Testis (tissue), 5 donors: ENCODE measurements around the gene GSX2. TPM values are rescaled to one million over a fixed set of nuclear protein-coding genes. Genes with fewer than 3 reads are reported as not detected.
"Not testable (repeated sequence)": the region's sequence is repeated elsewhere in the genome, so short reads cannot be mapped to it uniquely, and the experiment has no call there.

Source experiments
- DNase-seq: peaks from one replicate; pipeline ENCODE4 v3.0.0-alpha.2; 2019
- H3K27ac ChIP-seq, 2 donors: fragments of 200-600 bp; sonication (generic); one replicate each; pipeline ENCODE4 v1.5.1; 2019
- H3K27me3 ChIP-seq: fragments of 200-600 bp; sonication (generic); one replicate; pipeline ENCODE4 v1.5.1; 2019
- H3K36me3 ChIP-seq: fragments of 200-600 bp; sonication (generic); one replicate; pipeline ENCODE4 v1.5.1; 2017; ENCODE audit warnings: low read depth; ENCODE audit errors: missing control alignments
- H3K4me1 ChIP-seq: fragments of 200-600 bp; sonication (generic); one replicate; pipeline ENCODE4 v1.5.1; 2019
- H3K4me3 ChIP-seq, 2 donors: fragments of 200-600 bp; sonication (generic); one replicate each; pipeline ENCODE4 v1.5.1; 2017 to 2019
- H3K9me3 ChIP-seq: fragments of 200-600 bp; sonication (generic); one replicate; pipeline ENCODE4 v1.5.1; 2017
- POLR2A ChIP-seq: fragments of 450-650 bp; IDR thresholded peaks from one replicate; pipeline ENCODE4 v1.6.1; 2017; ENCODE audit warnings: antibody characterized with exemption, mild to moderate bottlenecking, moderate library complexity
- WGBS, 2 donors: methylation state at CpG; one replicate each; pipeline ENCODE4 v1.1.5; 2018; 5-methylcytosine and 5-hydroxymethylcytosine counted together
- intact Hi-C: fragments of 100-400 bp; cut with DNase I; formaldehyde crosslinking; loops from one replicate; pipeline ENCODE4 v1.15.1; 2023; ENCODE audit warnings: low total_unique reads
- long read RNA-seq, 2 donors: transcript quantifications; one replicate each; lab custom pipeline, GENCODE V29; 2026
- polyA plus RNA-seq: library from polyadenylated mRNA; stranded (reverse); fragments of 350-450 nt; fragmentation: Illumina TruSeq; extraction: RNeasy Lipid Tissue Mini Kit (QIAGEN cat#74804); gene quantifications from one replicate; pipeline ENCODE4 v1.2.3, GENCODE V29; 2014; ENCODE audit warnings: low read depth, low replicate concordance; ENCODE audit not compliant: insufficient read depth
- total RNA-seq, 2 donors: library from RNA; depleted of rRNA; stranded (reverse); fragments of >200 nt; gene quantifications; one replicate each; pipeline ENCODE4 v1.2.3, GENCODE V29; 2016
- TF ChIP-seq, protein P1 (sequence below), 3 experiments: fragments of 450-650 bp in 2 of 3; fragments of 200-600 bp in 1 of 3; sonication (generic) in 1 of 3; IDR thresholded peaks; one replicate each; pipeline ENCODE4 v1.5.1; 2016 to 2019; ENCODE audit warnings: antibody characterized with exemption in 3 of 3, mild to moderate bottlenecking in 2 of 3, moderate library complexity in 1 of 3

Gene GSX2
- 1 to 10 TPM; 1.8 to 2.0 TPM for total RNA-seq
- polyA plus RNA-seq: 1.1 TPM
- long read RNA-seq, donor 1: 0 reads
- long read RNA-seq, donor 2: 0 reads

DNA sequence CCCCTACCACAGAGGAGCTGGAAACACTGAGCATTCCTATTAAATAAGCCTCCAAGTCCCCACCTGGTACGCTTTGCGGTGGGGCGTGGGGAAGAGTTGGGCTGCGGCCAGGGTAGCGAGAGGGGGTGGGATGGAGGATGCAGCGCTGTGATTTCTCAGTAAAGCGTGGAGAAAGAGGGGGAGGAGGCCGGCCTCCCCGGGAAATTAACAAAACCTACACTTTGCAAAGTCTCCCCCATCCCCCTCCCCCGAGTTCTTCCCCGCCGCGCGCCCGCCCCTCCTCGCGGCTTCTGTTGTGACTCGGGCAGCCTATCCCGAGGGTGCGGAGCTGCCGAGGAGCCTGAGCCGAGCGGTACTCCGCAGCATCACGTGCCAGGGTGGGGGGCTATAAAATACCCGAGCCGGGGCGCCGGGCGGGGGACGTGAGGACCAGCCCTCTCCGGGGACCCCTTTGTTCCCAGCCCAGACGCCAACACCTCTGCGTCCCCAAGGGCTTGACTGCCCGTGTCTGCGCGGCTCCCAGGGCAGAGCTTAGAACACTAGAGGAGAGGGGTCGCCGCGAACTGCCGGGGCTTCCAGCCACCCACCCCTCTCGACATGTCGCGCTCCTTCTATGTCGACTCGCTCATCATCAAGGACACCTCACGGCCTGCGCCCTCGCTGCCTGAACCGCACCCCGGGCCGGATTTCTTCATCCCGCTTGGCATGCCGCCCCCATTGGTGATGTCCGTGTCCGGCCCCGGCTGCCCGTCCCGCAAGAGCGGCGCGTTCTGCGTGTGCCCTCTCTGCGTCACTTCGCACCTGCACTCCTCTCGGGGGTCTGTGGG lies at the start of gene GSX2:
GSX2 (plus strand) TSS at position 416 of the 827 bp plus-strand sequence; CDS start at position 598, 182 bp downstream.
- Histone ChIP-seq H3K4me3 (peak within 1 kb of the TSS; percentile 24 to 44), H3K27ac (no peak within 1 kb of the TSS), H3K36me3 (no peaks in the 10 kb centered on the region), H3K4me1 (peaks cover 22% of the 10 kb centered on the region), H3K27me3 (no peaks in the 10 kb centered on the region), H3K9me3 (no peaks in the 10 kb centered on the region)
- no peak for TF ChIP-seq POLR2A
- TF ChIP-seq, protein P1, sequence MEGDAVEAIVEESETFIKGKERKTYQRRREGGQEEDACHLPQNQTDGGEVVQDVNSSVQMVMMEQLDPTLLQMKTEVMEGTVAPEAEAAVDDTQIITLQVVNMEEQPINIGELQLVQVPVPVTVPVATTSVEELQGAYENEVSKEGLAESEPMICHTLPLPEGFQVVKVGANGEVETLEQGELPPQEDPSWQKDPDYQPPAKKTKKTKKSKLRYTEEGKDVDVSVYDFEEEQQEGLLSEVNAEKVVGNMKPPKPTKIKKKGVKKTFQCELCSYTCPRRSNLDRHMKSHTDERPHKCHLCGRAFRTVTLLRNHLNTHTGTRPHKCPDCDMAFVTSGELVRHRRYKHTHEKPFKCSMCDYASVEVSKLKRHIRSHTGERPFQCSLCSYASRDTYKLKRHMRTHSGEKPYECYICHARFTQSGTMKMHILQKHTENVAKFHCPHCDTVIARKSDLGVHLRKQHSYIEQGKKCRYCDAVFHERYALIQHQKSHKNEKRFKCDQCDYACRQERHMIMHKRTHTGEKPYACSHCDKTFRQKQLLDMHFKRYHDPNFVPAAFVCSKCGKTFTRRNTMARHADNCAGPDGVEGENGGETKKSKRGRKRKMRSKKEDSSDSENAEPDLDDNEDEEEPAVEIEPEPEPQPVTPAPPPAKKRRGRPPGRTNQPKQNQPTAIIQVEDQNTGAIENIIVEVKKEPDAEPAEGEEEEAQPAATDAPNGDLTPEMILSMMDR (IDR thresholded peaks at IDR 0.05): no peak
- intact Hi-C loops: no loop called here
- WGBS, 2 donors: 1% methylated on average over 24 to 66 of the region's 66 CpGs
- DNase-seq: no peak

DNA sequence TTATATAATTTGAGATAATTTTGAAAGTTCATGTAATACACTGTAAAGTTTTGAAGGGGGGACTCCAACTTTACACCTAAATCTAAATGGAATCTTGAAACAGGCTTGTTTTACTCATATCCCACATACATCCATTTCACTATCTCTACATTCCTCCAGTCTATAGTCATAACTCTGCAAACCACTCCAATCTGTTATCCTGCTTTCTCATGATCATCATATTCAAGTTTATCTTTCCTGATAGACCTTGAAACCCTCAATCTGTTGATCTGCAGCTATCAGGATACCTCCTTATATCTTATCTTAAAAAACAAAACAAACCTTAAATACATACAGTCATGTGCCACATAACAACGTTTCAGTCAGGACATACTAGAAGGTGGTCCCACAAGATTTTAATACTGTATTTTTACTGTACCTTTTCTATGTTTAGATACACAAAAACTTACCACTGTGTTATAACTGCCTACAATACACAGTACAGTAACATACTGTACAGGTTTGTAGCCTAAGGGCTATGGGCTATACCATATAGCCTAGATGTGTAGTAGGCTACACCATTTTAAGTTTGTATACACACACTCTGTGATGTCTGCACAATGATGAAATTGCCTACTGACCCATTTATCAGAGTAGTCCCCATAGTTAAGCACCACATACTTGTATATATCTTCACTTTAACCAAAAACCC lies 49.6 kb upstream of the GSX2 start:
- intact Hi-C loops: no loop called here

DNA sequence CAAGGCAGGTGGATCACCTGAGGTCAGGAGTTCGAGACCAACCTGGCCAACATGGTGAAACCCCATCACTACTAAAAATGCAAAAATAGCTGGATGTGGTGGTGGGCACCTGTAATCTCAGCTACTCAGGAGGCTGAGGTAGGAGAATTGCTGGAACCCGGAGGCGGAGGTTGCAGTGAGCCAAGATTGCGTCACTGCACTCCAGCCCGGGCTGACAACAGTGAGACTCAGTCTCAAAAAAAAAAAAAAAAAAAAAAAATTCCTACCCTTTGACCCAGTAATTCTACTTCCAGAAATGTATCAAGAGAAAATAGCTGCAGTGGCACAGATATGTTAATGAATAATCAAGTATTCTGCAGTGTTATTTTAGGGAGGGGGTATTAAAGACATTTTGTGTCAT lies 46.6 kb upstream of the GSX2 start:
- intact Hi-C loops, H3K9me3 ChIP-seq, H3K4me1 ChIP-seq, H3K4me3 ChIP-seq, H3K27me3 ChIP-seq, DNase-seq, H3K27ac ChIP-seq, H3K36me3 ChIP-seq: not testable (repeated sequence)
- 83 to 87% methylated on average over 5 of the region's 5 CpGs for WGBS, 2 donors

More for the DNA sequence above, 49.6 kb upstream of the GSX2 start:
- 21 to 40% methylated on average over 1 of the region's 1 CpG for WGBS, 2 donors
- no peaks in the 10 kb centered on the region for H3K4me1 ChIP-seq
- TF ChIP-seq POLR2A: no peak
- TF ChIP-seq, protein P1 (IDR thresholded peaks at IDR 0.05): no peak
- H3K36me3 ChIP-seq: no peaks in the 10 kb centered on the region
- no peaks in the 10 kb centered on the region for H3K27me3 ChIP-seq
- no peaks in the 10 kb centered on the region for H3K9me3 ChIP-seq
- no peak for DNase-seq
- H3K4me3 ChIP-seq: no peak overlapping the region
- no peak overlapping the region for H3K27ac ChIP-seq

DNA sequence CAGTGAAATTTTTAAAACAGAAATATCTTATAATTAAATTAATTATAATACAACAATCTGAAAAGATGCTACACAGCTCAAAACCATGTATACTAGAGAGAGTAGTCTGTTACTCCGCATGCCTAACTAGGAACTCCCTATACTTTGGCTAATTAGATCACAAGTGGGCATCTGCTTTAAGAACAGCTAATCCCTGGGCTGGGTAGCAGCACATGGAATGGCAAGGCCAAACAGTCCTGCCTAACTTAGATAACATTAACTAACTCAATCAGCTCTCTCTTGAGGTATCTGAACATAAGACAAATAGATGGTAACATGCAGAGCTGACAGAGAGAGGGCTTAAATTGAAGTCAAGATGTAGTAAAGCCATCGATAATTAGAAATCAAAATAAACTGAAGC lies 45.5 kb upstream of the GSX2 start:
- WGBS, 2 donors: 94 to 100% methylated on average over 2 of the region's 2 CpGs
- Histone ChIP-seq H3K36me3 (no peaks in the 10 kb centered on the region), H3K27me3 (no peaks in the 10 kb centered on the region), H3K27ac (no peak overlapping the region), H3K9me3 (no peaks in the 10 kb centered on the region), H3K4me3 (no peak overlapping the region), H3K4me1 (peaks cover 5% of the 10 kb centered on the region)
- TF ChIP-seq, protein P1 (IDR thresholded peaks at IDR 0.05): no peak
- no peak for TF ChIP-seq POLR2A
- no peak for DNase-seq
- intact Hi-C loops: no loop called here

DNA sequence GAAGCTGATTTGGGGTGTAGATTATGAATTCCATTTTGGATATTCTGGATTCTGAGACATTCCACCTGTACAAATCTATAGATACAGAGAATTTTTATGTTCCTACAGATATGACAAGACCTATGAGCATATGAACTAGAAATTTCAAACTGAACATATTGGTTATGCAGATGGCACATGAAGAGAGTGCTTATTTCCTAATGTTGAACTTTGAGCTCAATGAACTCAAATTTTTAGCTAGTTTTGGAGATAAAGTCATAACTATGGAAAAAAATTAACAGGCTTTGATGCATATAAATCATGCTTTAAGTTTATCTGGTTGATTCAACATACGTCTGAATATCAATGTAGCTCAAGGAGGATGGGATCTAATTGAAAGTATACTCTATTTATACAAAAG lies 44.5 kb upstream of the GSX2 start:
- no peak for DNase-seq
- no peak overlapping the region for H3K27ac ChIP-seq
- no peaks in the 10 kb centered on the region for H3K27me3 ChIP-seq
- no peaks in the 10 kb centered on the region for H3K9me3 ChIP-seq
- intact Hi-C loops: no loop called here
- no peak overlapping the region for H3K4me3 ChIP-seq
- TF ChIP-seq POLR2A: no peak
- peaks cover 6% of the 10 kb centered on the region for H3K4me1 ChIP-seq
- 77 to 87% methylated on average over 1 of the region's 1 CpG for WGBS, 2 donors
- H3K36me3 ChIP-seq: no peaks in the 10 kb centered on the region
